Neural progenitor cell (in vitro differentiated cells): ENCODE data around the gene STXBP4. TPM values are rescaled to one million over a fixed set of nuclear protein-coding genes. Genes with fewer than 3 reads are reported as not detected.

Experiments used
- DNase-seq: peaks from one replicate; pipeline ENCODE4 v3.0.0-alpha.2; 2016; ENCODE audit warnings: low spot score
- H2AFZ ChIP-seq: fragments of 200-600 bp; sonication (generic); replicated peaks from 2 replicates; pipeline ENCODE4 v1.6.1; 2016; ENCODE audit warnings: antibody characterized with exemption
- H3F3A ChIP-seq: fragments of 200-600 bp; sonication (generic); 2 replicates; pipeline ENCODE4 v1.6.1; 2016; ENCODE audit warnings: antibody characterized with exemption, low read depth
- H3K27ac ChIP-seq: fragments of 200-600 bp; sonication (generic); 2 replicates; pipeline ENCODE4 v1.5.1; 2016; ENCODE audit warnings: mild to moderate bottlenecking
- H3K27me3 ChIP-seq: fragments of 200-600 bp; sonication (generic); 2 replicates; pipeline ENCODE4 v1.6.1; 2016; ENCODE audit warnings: mild to moderate bottlenecking, moderate library complexity
- H3K36me3 ChIP-seq: fragments of 200-600 bp; sonication (generic); 2 replicates; pipeline ENCODE4 v1.5.1; 2016
- H3K4me1 ChIP-seq: fragments of 200-600 bp; sonication (generic); 2 replicates; pipeline ENCODE4 v1.6.1; 2016; ENCODE audit warnings: mixed run types
- H3K4me2 ChIP-seq: fragments of 200-600 bp; sonication (generic); 2 replicates; pipeline ENCODE4 v1.6.1; 2016
- H3K4me3 ChIP-seq: fragments of 200-600 bp; sonication (generic); 2 replicates; pipeline ENCODE4 v1.5.1; 2016
- H3K79me2 ChIP-seq: fragments of 200-600 bp; sonication (generic); 2 replicates; pipeline ENCODE4 v1.6.1; 2016; ENCODE audit warnings: low read depth
- H3K9ac ChIP-seq: fragments of 200-600 bp; sonication (generic); 2 replicates; pipeline ENCODE4 v1.6.1; 2016
- H3K9me3 ChIP-seq: fragments of 200-600 bp; sonication (generic); 2 replicates; pipeline ENCODE4 v1.5.1; 2016; ENCODE audit warnings: low read depth
- H4K20me1 ChIP-seq: fragments of 200-600 bp; sonication (generic); 2 replicates; pipeline ENCODE4 v1.6.1; 2016; ENCODE audit warnings: low read depth
- H3K27ac Mint-ChIP-seq: 3 replicates; pipeline ENCODE4 v1.8.0; 2021; ENCODE audit warnings: mixed read lengths
- H3K27me3 Mint-ChIP-seq: 2 replicates; pipeline ENCODE4 v1.8.0; 2022; ENCODE audit warnings: low read depth, mild to moderate bottlenecking, inconsistent platforms, moderate library complexity, mixed read lengths; ENCODE audit not compliant: insufficient read depth
- H3K36me3 Mint-ChIP-seq: 3 replicates; pipeline ENCODE4 v1.8.0; 2021; ENCODE audit warnings: mixed read lengths
- H3K4me1 Mint-ChIP-seq: 3 replicates; pipeline ENCODE4 v1.8.0; 2021; ENCODE audit warnings: mixed read lengths
- H3K4me3 Mint-ChIP-seq: 3 replicates; pipeline ENCODE4 v1.8.0; 2021; ENCODE audit warnings: mild to moderate bottlenecking, moderate library complexity, mixed read lengths
- H3K9me3 Mint-ChIP-seq: 3 replicates; pipeline ENCODE4 v1.8.0; 2020; ENCODE audit warnings: mixed read lengths
- EZH2 ChIP-seq: fragments of 200-600 bp; sonication (generic); IDR thresholded peaks from 2 replicates; pipeline ENCODE4 v1.6.1; 2017; ENCODE audit warnings: antibody characterized with exemption, mild to moderate bottlenecking, moderate library complexity
- EZH2phosphoT487 ChIP-seq: fragments of 200-600 bp; sonication (generic); IDR thresholded peaks from 2 replicates; pipeline ENCODE4 v1.6.1; 2017; ENCODE audit warnings: antibody characterized with exemption
- total RNA-seq: library from RNA; depleted of rRNA; stranded (reverse); fragments of >200 nt; gene quantifications from 2 replicates; pipeline ENCODE4 v1.2.3, GENCODE V29; 2015; ENCODE audit warnings: low replicate concordance
- TF ChIP-seq, protein P1 (sequence below): fragments of 200-600 bp; sonication (generic); IDR thresholded peaks from 2 replicates; pipeline ENCODE4 v1.5.1; 2017; ENCODE audit warnings: antibody characterized with exemption, mild to moderate bottlenecking

The STXBP4 gene
- total RNA-seq, 1 donor from 2014 or later, result 111 TPM

DNA sequence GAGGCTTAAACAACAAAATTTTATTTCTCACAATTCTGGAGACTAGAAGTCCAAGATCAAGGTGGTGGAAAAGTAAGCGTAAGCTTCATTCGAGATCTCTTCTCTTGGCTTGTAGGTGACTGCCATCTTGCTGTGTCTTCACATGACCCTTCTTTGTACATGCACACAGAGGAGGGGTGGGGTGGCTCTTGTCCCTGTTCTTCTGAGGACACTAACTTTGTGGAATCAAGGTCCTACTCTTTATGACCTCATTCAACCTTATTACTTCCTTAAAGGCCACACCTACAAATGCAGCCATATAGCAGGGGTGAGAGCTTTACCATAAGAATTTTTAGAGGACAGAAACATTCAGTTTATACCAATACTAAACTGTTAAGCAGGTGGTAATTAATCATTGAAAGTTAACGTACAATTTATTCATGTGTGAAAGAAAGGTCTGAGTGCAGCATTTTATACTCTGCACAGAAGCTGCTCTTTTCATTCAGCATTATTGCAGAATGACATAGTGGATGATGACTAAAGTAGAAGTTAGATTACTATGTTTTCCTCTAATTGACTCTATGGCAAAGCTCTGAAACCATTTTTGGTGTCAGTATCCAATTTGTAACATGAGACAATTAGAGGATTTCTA is 156.3 kb downstream of the STXBP4 start:
- Histone ChIP-seq H3K79me2 (no peaks in the 10 kb centered on the region), H3K4me2 (no peak overlapping the region), H4K20me1 (no peaks in the 10 kb centered on the region), H3F3A (no peaks in the 10 kb centered on the region), H3K36me3 (no peaks in the 10 kb centered on the region), H3K4me1 (no peaks in the 10 kb centered on the region), H3K27me3 (no peaks in the 10 kb centered on the region), H3K4me3 (no peak overlapping the region), H3K27ac (no peak overlapping the region), H3K9me3 (no peaks in the 10 kb centered on the region), H2AFZ (no peak overlapping the region), H3K9ac (no peak overlapping the region)
- H3K36me3 Mint-ChIP-seq, result no peaks in the 10 kb centered on the region
- no peaks in the 10 kb centered on the region for H3K9me3 Mint-ChIP-seq
- DNase-seq, result no peak
- no peak for TF ChIP-seq EZH2phosphoT487
- TF ChIP-seq EZH2, result no peak
- TF ChIP-seq, protein P1, sequence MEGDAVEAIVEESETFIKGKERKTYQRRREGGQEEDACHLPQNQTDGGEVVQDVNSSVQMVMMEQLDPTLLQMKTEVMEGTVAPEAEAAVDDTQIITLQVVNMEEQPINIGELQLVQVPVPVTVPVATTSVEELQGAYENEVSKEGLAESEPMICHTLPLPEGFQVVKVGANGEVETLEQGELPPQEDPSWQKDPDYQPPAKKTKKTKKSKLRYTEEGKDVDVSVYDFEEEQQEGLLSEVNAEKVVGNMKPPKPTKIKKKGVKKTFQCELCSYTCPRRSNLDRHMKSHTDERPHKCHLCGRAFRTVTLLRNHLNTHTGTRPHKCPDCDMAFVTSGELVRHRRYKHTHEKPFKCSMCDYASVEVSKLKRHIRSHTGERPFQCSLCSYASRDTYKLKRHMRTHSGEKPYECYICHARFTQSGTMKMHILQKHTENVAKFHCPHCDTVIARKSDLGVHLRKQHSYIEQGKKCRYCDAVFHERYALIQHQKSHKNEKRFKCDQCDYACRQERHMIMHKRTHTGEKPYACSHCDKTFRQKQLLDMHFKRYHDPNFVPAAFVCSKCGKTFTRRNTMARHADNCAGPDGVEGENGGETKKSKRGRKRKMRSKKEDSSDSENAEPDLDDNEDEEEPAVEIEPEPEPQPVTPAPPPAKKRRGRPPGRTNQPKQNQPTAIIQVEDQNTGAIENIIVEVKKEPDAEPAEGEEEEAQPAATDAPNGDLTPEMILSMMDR, result no peak
- H3K4me3 Mint-ChIP-seq, result no peak overlapping the region
- no peaks in the 10 kb centered on the region for H3K27me3 Mint-ChIP-seq
- no peaks in the 10 kb centered on the region for H3K4me1 Mint-ChIP-seq
- no peak overlapping the region for H3K27ac Mint-ChIP-seq

DNA sequence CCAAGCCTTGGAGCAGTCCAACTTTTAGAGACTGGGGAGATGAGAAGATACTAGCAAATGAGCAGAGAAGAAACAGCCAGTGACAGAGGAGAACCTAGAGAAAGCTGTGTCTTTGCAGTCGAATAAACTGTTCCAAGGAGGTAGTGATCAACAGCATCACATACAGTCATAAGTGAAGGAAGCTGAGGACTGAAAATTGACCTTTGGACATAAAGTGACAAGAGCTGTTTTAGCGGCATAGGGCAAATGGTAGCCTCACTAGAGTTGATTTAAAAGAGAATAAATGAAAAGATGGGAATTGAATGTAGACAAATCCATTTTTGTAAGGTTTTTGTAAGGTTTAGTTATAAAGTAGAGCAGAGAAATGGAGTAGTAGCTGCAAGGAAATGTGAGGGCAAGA is 165.0 kb downstream of the STXBP4 start:
- TF ChIP-seq EZH2 (no peak), EZH2phosphoT487 (no peak)
- TF ChIP-seq, protein P1, result no peak
- H4K20me1 ChIP-seq, result no peaks in the 10 kb centered on the region
- no peak overlapping the region for H3K9ac ChIP-seq
- no peaks in the 10 kb centered on the region for H3K9me3 Mint-ChIP-seq
- H3K4me3 Mint-ChIP-seq, result no peak overlapping the region
- H2AFZ ChIP-seq, result no peak overlapping the region
- H3K27me3 ChIP-seq, result no peaks in the 10 kb centered on the region
- no peaks in the 10 kb centered on the region for H3K4me1 ChIP-seq
- H3K4me3 ChIP-seq, result no peak overlapping the region
- no peaks in the 10 kb centered on the region for H3K79me2 ChIP-seq
- H3K27me3 Mint-ChIP-seq, result no peaks in the 10 kb centered on the region
- DNase-seq, result no peak
- H3F3A ChIP-seq, result no peaks in the 10 kb centered on the region
- no peak overlapping the region for H3K27ac Mint-ChIP-seq
- H3K27ac ChIP-seq, result no peak overlapping the region
- H3K4me2 ChIP-seq, result no peak overlapping the region
- H3K36me3 Mint-ChIP-seq, result no peaks in the 10 kb centered on the region
- H3K9me3 ChIP-seq, result no peaks in the 10 kb centered on the region
- H3K36me3 ChIP-seq, result no peaks in the 10 kb centered on the region
- no peaks in the 10 kb centered on the region for H3K4me1 Mint-ChIP-seq

DNA sequence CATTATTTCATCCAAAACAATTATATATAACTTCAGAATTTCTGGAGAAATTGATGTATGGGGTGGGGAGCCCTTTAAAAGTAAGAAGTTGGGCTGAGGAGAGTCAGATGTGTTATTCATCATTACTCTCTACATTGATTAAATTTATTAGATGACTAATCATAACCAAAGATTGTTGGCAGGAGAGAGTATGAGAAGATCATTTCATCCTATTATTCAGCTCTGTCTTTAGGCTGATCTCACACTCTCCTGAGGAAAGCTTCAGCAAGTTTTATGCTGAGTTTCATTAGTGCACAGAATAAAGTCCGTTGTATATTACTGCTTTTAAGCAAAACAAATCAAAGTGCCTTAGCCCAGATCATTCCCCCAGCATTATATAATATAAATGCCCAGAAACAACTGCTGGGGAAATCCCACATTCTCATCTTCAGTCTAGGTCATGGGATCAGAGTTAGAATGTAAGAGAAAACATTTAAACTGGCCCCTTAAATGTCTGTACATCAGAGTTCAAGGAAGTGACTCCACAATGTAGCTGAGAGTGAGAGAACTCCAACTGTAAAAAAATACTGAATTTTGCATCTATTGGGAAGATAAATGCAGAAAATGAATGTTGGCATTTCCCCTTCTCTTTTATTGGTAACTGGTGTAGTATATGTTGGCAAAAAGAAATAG is 166.1 kb downstream of the STXBP4 start:
- Mint-ChIP-seq H3K36me3 (no peaks in the 10 kb centered on the region), H3K4me3 (no peak overlapping the region), H3K27me3 (no peaks in the 10 kb centered on the region), H3K27ac (no peak overlapping the region), H3K4me1 (no peaks in the 10 kb centered on the region), H3K9me3 (no peaks in the 10 kb centered on the region)
- no peaks in the 10 kb centered on the region for H3K9me3 ChIP-seq
- H3K4me3 ChIP-seq, result no peak overlapping the region
- H3F3A ChIP-seq, result no peaks in the 10 kb centered on the region
- H3K4me1 ChIP-seq, result no peaks in the 10 kb centered on the region
- no peak overlapping the region for H3K27ac ChIP-seq
- no peaks in the 10 kb centered on the region for H4K20me1 ChIP-seq
- no peaks in the 10 kb centered on the region for H3K36me3 ChIP-seq
- no peaks in the 10 kb centered on the region for H3K79me2 ChIP-seq
- H3K4me2 ChIP-seq, result no peak overlapping the region
- H3K9ac ChIP-seq, result no peak overlapping the region
- H2AFZ ChIP-seq, result no peak overlapping the region
- no peak for DNase-seq
- TF ChIP-seq, protein P1, result no peak
- TF ChIP-seq EZH2, result no peak
- TF ChIP-seq EZH2phosphoT487, result no peak
- no peaks in the 10 kb centered on the region for H3K27me3 ChIP-seq
